ENCODE measurements around the gene GAA. TPM values are rescaled to one million over a fixed set of nuclear protein-coding genes. Genes with fewer than 3 reads are reported as not detected.

GAA gene
- total and polyA plus RNA-seq, 11 donors: 27.5 to 109 (median 46.0) TPM

- Histone ChIP-seq H3K27me3 (no peaks in the 10 kb centered on the region), H3K9me3 (peaks cover 0 to 10% (median 0%) of the 10 kb centered on the region in 12 donors), H3K4me1 (no peaks in the 10 kb centered on the region), H3K27ac (no peak overlapping the region), H3K36me3 (peaks cover 0 to 14% (median 0%) of the 10 kb centered on the region in 9 donors), H3K4me3 (no peak overlapping the region)
- TF ChIP-seq CTCF (IDR thresholded peaks at IDR 0.05) (no peak), POLR2A (IDR thresholded peaks at IDR 0.05) (no peak)
- ATAC-seq (no peak), DNase-seq (no peak)
- intact Hi-C loops (cut with DNase I): no loop called here
- 89 to 94% (median 91%) methylated on average over 27 to 35 of the region's 35 CpGs for WGBS, 4 donors
Observed at GRCh38 chr17:80118601-80119270, 17.4 kb downstream of the GAA start.

- no peak for ATAC-seq
- intact Hi-C loops (cut with DNase I): no loop called here
Observed at GRCh38 chr17:80119271-80119791, 17.9 kb downstream of the GAA start.

GRCh38 chr17:80119839-80120238 is 18.5 kb downstream of the GAA start:
- Histone ChIP-seq H3K36me3 (peaks cover 0 to 14% (median 0%) of the 10 kb centered on the region in 9 donors), H3K27ac (no peak overlapping the region), H3K9me3 (peaks cover 0 to 8% (median 0%) of the 10 kb centered on the region in 12 donors), H3K4me3 (no peak overlapping the region), H3K27me3 (no peaks in the 10 kb centered on the region), H3K4me1 (no peaks in the 10 kb centered on the region)
- DNase-seq (no peak), ATAC-seq (no peak)
- intact Hi-C loops (cut with DNase I): no loop called here
- 88 to 91% (median 89%) methylated on average over 9 of the region's 9 CpGs for WGBS, 4 donors
- TF ChIP-seq CTCF (IDR thresholded peaks at IDR 0.05) (no peak), POLR2A (IDR thresholded peaks at IDR 0.05) (no peak)

More at GRCh38 chr17:80119271-80119791, 17.9 kb downstream of the GAA start:
- H3K27ac ChIP-seq: no peak overlapping the region
- no peaks in the 10 kb centered on the region for H3K4me1 ChIP-seq
- TF ChIP-seq CTCF (IDR thresholded peaks at IDR 0.05) (no peak), POLR2A (IDR thresholded peaks at IDR 0.05) (no peak)
- 91 to 94% (median 93%) methylated on average over 20 to 24 of the region's 24 CpGs for WGBS, 4 donors
- H3K36me3 ChIP-seq: peaks cover 0 to 14% (median 0%) of the 10 kb centered on the region in 9 donors
- H3K4me3 ChIP-seq: no peak overlapping the region
- DNase-seq: no peak
- no peaks in the 10 kb centered on the region for H3K27me3 ChIP-seq
- peaks cover 0 to 10% (median 0%) of the 10 kb centered on the region in 12 donors for H3K9me3 ChIP-seq

- no peaks in the 10 kb centered on the region for H3K27me3 ChIP-seq
- no peak overlapping the region for H3K4me3 ChIP-seq
- H3K27ac ChIP-seq: no peak overlapping the region
- DNase-seq (no peak), ATAC-seq (no peak)
- intact Hi-C loops (cut with DNase I): no loop called here
- H3K36me3 ChIP-seq: peaks cover 0 to 14% (median 0%) of the 10 kb centered on the region in 9 donors
- TF ChIP-seq POLR2A (IDR thresholded peaks at IDR 0.05) (no peak), CTCF (IDR thresholded peaks at IDR 0.05) (no peak)
- H3K4me1 ChIP-seq: no peaks in the 10 kb centered on the region
- WGBS, 4 donors: 84 to 91% (median 87%) methylated on average over 14 to 17 of the region's 17 CpGs
- no peaks in the 10 kb centered on the region for H3K9me3 ChIP-seq
Observed at GRCh38 chr17:80122026-80122575, 20.7 kb downstream of the GAA start.
